ENCODE measurements around the gene POU6F2.

Gene POU6F2

DNA sequence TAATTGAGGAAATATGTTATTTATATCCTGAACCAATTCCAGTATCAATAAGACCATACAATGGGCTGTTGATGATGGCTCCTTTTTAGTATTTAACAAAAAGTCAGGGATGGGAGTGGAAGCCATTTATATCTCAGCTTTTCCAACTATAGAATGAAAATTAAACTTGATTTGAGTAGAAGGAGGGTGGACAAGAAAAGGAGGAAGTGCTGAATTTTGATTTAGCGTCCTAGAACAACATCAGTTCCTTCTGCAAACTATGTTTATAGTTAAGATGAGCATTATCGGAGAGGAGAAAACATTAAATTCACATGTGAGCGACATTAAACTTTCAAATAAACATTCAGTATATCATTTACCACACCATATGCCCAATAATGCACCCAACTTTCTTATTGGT, 439.2 kb downstream of the POU6F2 start:
- Histone ChIP-seq H3K9me3 (ENCODE audit: control insufficient read depth, low read length) (no peaks in the 10 kb centered on the region), H3K27ac (ENCODE audit: insufficient read depth, low read length, poor library complexity, severe bottlenecking) (no peak overlapping the region), H3K36me3 (ENCODE audit: control insufficient read depth, insufficient read depth, low read length) (no peaks in the 10 kb centered on the region), H3K4me1 (ENCODE audit: control insufficient read depth, insufficient read depth, low read length, poor library complexity, severe bottlenecking) (peaks cover 3% of the 10 kb centered on the region), H3K4me3 (ENCODE audit: insufficient read depth, low read depth, low read length, poor library complexity, severe bottlenecking) (no peak overlapping the region), H3K27me3 (replicated peaks; ENCODE audit: control insufficient read depth, insufficient read depth, low read length, poor library complexity, severe bottlenecking) (peaks cover 4% of the 10 kb centered on the region)
- no peak for DNase-seq

DNA sequence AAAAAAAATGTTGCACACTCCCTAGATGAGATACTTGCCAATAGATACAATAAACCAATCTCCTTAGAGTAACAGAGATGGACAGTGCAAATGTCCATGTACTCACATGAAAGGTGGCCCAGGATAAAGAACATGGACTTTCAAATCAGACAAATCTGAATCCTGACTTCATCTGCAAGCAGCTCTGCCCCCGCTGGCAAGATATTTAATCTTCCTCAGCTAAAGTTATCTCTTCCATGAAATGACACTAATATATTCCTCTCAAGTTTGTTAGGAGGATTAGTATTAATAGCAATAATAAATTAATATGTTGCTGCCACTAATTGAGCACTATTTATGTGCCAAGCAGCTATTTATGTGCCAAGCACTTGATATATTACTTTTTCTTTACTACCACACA, 439.9 kb downstream of the POU6F2 start:
- H3K36me3 ChIP-seq (ENCODE audit: control insufficient read depth, insufficient read depth, low read length) = no peaks in the 10 kb centered on the region

DNA sequence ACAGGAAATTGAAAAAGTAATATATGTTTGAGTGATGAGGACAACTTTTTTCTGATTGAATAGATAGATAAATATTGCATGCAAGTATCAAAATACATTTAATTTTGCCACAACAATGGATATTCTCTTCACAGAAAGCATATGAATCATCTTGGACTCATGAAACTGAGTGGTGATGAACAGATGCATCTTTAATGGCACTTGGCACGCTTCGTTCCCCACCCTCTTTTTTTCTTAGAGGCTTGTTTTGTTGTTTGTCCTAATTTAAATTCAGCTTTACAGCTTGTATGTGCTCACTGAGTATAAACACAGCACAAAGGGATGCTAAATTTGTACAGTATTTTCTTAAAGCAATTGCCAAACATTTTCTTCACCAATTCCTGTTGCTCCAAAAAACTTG, 443.5 kb downstream of the POU6F2 start:
- no peak for DNase-seq
- H3K4me3 ChIP-seq (ENCODE audit: insufficient read depth, low read depth, low read length, poor library complexity, severe bottlenecking) = no peak overlapping the region
- no peaks in the 10 kb centered on the region for H3K9me3 ChIP-seq (ENCODE audit: control insufficient read depth, low read length)
- peaks cover 3% of the 10 kb centered on the region for H3K27me3 ChIP-seq (replicated peaks; ENCODE audit: control insufficient read depth, insufficient read depth, low read length, poor library complexity, severe bottlenecking)
- no peaks in the 10 kb centered on the region for H3K4me1 ChIP-seq (ENCODE audit: control insufficient read depth, insufficient read depth, low read length, poor library complexity, severe bottlenecking)
- H3K27ac ChIP-seq (ENCODE audit: insufficient read depth, low read length, poor library complexity, severe bottlenecking) = no peak overlapping the region
- H3K36me3 ChIP-seq (ENCODE audit: control insufficient read depth, insufficient read depth, low read length) = no peaks in the 10 kb centered on the region

More for the DNA sequence above, 439.9 kb downstream of the POU6F2 start:
- no peak for DNase-seq
- H3K27me3 ChIP-seq (replicated peaks; ENCODE audit: control insufficient read depth, insufficient read depth, low read length, poor library complexity, severe bottlenecking) = peaks cover 4% of the 10 kb centered on the region
- H3K27ac ChIP-seq (ENCODE audit: insufficient read depth, low read length, poor library complexity, severe bottlenecking) = no peak overlapping the region
- peaks cover 3% of the 10 kb centered on the region for H3K4me1 ChIP-seq (ENCODE audit: control insufficient read depth, insufficient read depth, low read length, poor library complexity, severe bottlenecking)
- no peaks in the 10 kb centered on the region for H3K9me3 ChIP-seq (ENCODE audit: control insufficient read depth, low read length)
- no peak overlapping the region for H3K4me3 ChIP-seq (ENCODE audit: insufficient read depth, low read depth, low read length, poor library complexity, severe bottlenecking)

DNA sequence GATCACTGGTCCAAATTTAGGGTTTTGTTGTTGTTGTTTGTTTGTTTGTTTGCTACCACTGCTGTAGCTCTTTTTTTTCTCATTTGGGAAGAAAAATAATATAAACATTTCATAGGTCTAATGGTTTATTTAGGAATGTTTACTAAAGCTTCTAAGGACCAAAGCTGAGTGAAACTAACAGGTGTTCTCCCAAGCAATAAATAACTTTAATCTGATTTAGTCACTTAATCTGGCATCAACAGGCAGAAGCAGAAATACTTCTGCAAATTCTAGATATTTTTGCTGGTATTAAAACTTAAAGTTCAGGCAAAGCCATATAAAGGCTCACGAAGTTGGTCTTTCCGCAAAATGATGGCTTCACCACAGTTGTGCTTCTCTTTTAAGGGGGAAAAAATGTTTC, 444.0 kb downstream of the POU6F2 start:
- no peaks in the 10 kb centered on the region for H3K9me3 ChIP-seq (ENCODE audit: control insufficient read depth, low read length)
- no peak overlapping the region for H3K4me3 ChIP-seq (ENCODE audit: insufficient read depth, low read depth, low read length, poor library complexity, severe bottlenecking)
- no peaks in the 10 kb centered on the region for H3K27me3 ChIP-seq (replicated peaks; ENCODE audit: control insufficient read depth, insufficient read depth, low read length, poor library complexity, severe bottlenecking)
- H3K4me1 ChIP-seq (ENCODE audit: control insufficient read depth, insufficient read depth, low read length, poor library complexity, severe bottlenecking) = no peaks in the 10 kb centered on the region
- no peak overlapping the region for H3K27ac ChIP-seq (ENCODE audit: insufficient read depth, low read length, poor library complexity, severe bottlenecking)
- no peak for DNase-seq
- no peaks in the 10 kb centered on the region for H3K36me3 ChIP-seq (ENCODE audit: control insufficient read depth, insufficient read depth, low read length)

DNA sequence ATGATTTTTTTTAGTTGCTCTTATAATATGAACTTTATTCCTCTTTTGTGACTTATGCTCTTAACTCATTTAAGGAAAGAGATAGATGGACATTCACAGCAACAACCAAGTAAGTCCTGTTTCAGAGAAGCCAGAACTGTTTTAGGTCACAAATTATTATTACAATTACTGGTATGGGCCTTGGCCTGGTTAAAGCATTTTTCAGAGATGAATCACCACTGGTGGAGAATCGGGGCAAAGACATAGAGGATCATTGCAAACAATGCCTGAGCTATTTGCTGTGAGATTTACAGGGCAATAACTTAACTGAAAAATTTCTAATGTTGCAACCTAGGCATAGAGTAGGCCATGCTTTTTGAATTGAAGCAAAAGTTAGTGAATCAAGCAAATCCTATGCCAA, 450.5 kb downstream of the POU6F2 start:
- Histone ChIP-seq H3K27ac (ENCODE audit: insufficient read depth, low read length, poor library complexity, severe bottlenecking) (no peak overlapping the region), H3K9me3 (ENCODE audit: control insufficient read depth, low read length) (no peaks in the 10 kb centered on the region), H3K4me3 (ENCODE audit: insufficient read depth, low read depth, low read length, poor library complexity, severe bottlenecking) (no peak overlapping the region), H3K4me1 (ENCODE audit: control insufficient read depth, insufficient read depth, low read length, poor library complexity, severe bottlenecking) (no peaks in the 10 kb centered on the region), H3K27me3 (replicated peaks; ENCODE audit: control insufficient read depth, insufficient read depth, low read length, poor library complexity, severe bottlenecking) (no peaks in the 10 kb centered on the region), H3K36me3 (ENCODE audit: control insufficient read depth, insufficient read depth, low read length) (no peaks in the 10 kb centered on the region)
- DNase-seq = no peak

DNA sequence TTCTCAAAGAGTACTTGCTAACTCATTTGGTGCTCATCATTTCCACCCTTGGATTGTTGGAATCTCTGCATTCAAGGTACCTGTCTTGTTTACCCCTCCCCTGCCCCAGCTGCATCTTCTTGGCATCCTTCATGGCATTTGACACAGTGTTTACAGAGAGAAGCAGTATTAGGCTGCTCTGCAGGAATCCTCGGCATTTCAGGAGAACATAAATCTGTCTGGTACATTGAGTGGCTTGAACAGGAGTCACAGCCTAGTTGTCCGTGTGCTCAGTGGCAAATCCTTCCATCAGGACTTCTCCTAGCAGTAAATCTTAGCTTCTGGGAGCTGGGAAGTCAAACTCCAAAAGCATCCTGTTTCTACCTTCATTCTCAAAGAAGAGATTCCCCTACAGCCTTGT, 451.7 kb downstream of the POU6F2 start:
- Histone ChIP-seq H3K27ac (ENCODE audit: insufficient read depth, low read length, poor library complexity, severe bottlenecking) (no peak overlapping the region), H3K9me3 (ENCODE audit: control insufficient read depth, low read length) (no peaks in the 10 kb centered on the region), H3K36me3 (ENCODE audit: control insufficient read depth, insufficient read depth, low read length) (no peaks in the 10 kb centered on the region), H3K27me3 (replicated peaks; ENCODE audit: control insufficient read depth, insufficient read depth, low read length, poor library complexity, severe bottlenecking) (no peaks in the 10 kb centered on the region), H3K4me1 (ENCODE audit: control insufficient read depth, insufficient read depth, low read length, poor library complexity, severe bottlenecking) (no peaks in the 10 kb centered on the region), H3K4me3 (ENCODE audit: insufficient read depth, low read depth, low read length, poor library complexity, severe bottlenecking) (no peak overlapping the region)
- no peak for DNase-seq

DNA sequence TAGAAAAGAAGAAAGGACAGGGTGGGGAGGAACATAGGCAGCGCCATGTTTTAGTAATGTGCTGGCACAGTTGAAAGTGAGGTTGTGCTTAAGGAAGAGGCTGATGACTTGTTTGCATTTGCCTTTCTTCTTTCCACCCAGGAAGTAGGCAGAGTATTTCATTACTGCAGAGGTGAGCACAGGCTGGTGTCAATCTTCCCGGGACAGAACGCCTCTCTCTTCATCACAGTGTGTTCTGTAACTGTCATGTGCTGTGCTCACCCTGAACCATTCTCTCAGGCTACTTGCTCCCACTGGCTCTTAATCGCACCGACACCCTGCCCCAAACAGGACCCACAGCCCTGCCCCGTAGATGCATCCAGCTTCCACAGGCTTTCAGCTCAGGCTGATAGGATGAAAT, 452.7 kb downstream of the POU6F2 start:
- DNase-seq = no peak
- Histone ChIP-seq H3K27me3 (replicated peaks; ENCODE audit: control insufficient read depth, insufficient read depth, low read length, poor library complexity, severe bottlenecking) (no peaks in the 10 kb centered on the region), H3K4me3 (ENCODE audit: insufficient read depth, low read depth, low read length, poor library complexity, severe bottlenecking) (no peak overlapping the region), H3K4me1 (ENCODE audit: control insufficient read depth, insufficient read depth, low read length, poor library complexity, severe bottlenecking) (no peaks in the 10 kb centered on the region), H3K27ac (ENCODE audit: insufficient read depth, low read length, poor library complexity, severe bottlenecking) (no peak overlapping the region), H3K9me3 (ENCODE audit: control insufficient read depth, low read length) (no peaks in the 10 kb centered on the region), H3K36me3 (ENCODE audit: control insufficient read depth, insufficient read depth, low read length) (no peaks in the 10 kb centered on the region)

DNA sequence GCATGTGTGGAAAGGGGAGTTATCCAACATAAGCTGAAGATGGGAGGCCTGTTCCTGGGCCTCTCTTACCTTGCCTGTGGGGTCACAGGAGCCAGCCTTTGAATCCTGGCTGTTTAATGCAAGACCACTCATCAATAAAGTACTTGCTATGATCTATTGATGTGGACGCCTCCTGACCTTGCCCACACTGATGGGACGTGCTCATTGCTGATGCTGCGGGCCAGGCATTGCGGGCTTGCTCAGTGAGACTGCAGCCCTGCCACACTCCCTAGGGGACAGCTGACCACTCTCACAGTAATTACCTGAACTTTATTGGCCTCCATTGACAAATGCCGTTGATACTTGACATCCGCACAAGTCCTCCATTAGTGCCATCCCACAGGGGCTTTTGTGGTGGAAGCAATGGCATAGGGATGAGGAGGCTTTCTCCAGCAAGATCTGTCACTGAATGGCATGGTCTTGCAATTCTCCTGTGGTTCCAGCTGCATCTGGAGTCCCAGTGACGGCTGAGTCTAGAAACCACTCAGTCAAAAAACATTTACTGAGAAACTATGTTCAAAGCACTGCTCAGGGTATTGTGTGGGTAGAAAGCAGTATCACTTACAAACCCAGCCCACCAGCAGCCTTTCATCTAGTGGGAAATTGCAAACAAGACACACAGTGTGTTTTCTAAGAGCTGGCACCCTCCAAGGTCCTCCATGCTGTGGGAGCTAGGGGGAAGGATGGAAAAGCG, 453.4 kb downstream of the POU6F2 start:
- H3K27me3 ChIP-seq (replicated peaks; ENCODE audit: control insufficient read depth, insufficient read depth, low read length, poor library complexity, severe bottlenecking) = no peaks in the 10 kb centered on the region

DNA sequence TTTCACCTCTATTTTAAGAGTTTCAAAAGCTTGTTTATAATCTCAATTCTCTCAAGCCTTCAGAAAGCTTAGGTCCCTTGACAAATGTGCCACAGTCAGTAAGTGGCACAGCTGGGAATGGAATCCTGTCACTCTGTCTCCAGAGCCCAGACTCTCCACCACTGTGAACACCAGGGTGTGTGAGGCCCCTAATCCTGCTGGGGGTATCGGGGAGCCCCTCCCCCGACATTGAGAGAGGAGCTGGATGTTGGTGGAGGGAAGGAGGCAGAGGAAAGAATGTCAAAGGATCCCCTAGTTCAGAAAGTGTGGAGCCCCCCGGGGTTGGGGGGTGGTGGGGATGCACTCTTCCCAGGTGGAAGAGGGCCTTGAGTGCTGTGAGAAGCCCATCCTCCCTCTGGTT, 454.7 kb downstream of the POU6F2 start:
- no peak overlapping the region for H3K4me3 ChIP-seq (ENCODE audit: insufficient read depth, low read depth, low read length, poor library complexity, severe bottlenecking)
- H3K4me1 ChIP-seq (ENCODE audit: control insufficient read depth, insufficient read depth, low read length, poor library complexity, severe bottlenecking) = no peaks in the 10 kb centered on the region
- no peak for DNase-seq
- no peaks in the 10 kb centered on the region for H3K9me3 ChIP-seq (ENCODE audit: control insufficient read depth, low read length)
- no peak overlapping the region for H3K27ac ChIP-seq (ENCODE audit: insufficient read depth, low read length, poor library complexity, severe bottlenecking)
- H3K36me3 ChIP-seq (ENCODE audit: control insufficient read depth, insufficient read depth, low read length) = no peaks in the 10 kb centered on the region
- H3K27me3 ChIP-seq (replicated peaks; ENCODE audit: control insufficient read depth, insufficient read depth, low read length, poor library complexity, severe bottlenecking) = no peaks in the 10 kb centered on the region

More for the DNA sequence above, 453.4 kb downstream of the POU6F2 start:
- no peak overlapping the region for H3K4me3 ChIP-seq (ENCODE audit: insufficient read depth, low read depth, low read length, poor library complexity, severe bottlenecking)
- H3K36me3 ChIP-seq (ENCODE audit: control insufficient read depth, insufficient read depth, low read length) = no peaks in the 10 kb centered on the region
- DNase-seq = no peak
- H3K4me1 ChIP-seq (ENCODE audit: control insufficient read depth, insufficient read depth, low read length, poor library complexity, severe bottlenecking) = no peaks in the 10 kb centered on the region
- H3K9me3 ChIP-seq (ENCODE audit: control insufficient read depth, low read length) = no peaks in the 10 kb centered on the region
- no peak overlapping the region for H3K27ac ChIP-seq (ENCODE audit: insufficient read depth, low read length, poor library complexity, severe bottlenecking)

DNA sequence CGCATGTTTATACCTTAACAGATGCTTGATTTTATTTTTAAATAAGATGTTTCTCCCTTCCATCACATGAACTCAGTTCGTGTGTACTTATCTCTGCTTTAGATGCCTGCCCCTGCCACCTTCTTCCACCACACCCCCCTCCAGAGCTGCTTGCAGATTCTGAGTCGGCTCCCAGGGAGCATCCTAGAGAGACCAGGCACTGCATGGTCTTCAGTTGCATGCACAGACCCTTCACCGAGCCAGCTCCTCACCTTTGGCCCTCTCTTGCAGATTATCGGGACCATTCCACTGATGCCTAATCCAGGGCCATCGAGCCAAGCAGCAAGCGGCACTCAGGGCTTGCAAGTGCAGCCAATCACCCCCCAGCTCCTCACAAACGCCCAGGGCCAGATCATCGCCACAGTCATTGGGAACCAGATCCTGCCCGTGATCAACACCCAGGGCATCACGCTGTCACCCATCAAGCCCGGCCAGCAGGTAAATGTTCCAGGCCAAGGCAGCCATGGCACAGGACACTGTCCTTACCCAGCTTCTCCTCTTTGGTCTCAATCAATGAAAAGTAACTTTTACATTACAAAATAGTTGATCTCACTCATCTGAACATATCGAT, 455.2 kb downstream of the POU6F2 start:
- Histone ChIP-seq H3K27ac (ENCODE audit: insufficient read depth, low read length, poor library complexity, severe bottlenecking) (no peak overlapping the region), H3K9me3 (ENCODE audit: control insufficient read depth, low read length) (no peaks in the 10 kb centered on the region), H3K36me3 (ENCODE audit: control insufficient read depth, insufficient read depth, low read length) (no peaks in the 10 kb centered on the region), H3K4me3 (ENCODE audit: insufficient read depth, low read depth, low read length, poor library complexity, severe bottlenecking) (no peak overlapping the region), H3K4me1 (ENCODE audit: control insufficient read depth, insufficient read depth, low read length, poor library complexity, severe bottlenecking) (no peaks in the 10 kb centered on the region), H3K27me3 (replicated peaks; ENCODE audit: control insufficient read depth, insufficient read depth, low read length, poor library complexity, severe bottlenecking) (no peaks in the 10 kb centered on the region)
- no peak for DNase-seq
